SJCRH30 (cell line): ENCODE data around the gene SLC22A31. TPM values are rescaled to one million over a fixed set of nuclear protein-coding genes. Genes with fewer than 3 reads are reported as not detected.

Experiments used
- DNase-seq, 2 experiments: peaks; one replicate each; pipeline ENCODE4 v3.0.0-alpha.2; 2015 to 2020
- H3K27ac ChIP-seq: fragments of 250-450 bp; sonication (Bioruptor Pico); 2 replicates; pipeline ENCODE4 v1.5.1; 2020; ENCODE audit warnings: mild to moderate bottlenecking, moderate library complexity
- H3K27me3 ChIP-seq: fragments of 250-450 bp; sonication (Bioruptor Pico); 2 replicates; pipeline ENCODE4 v1.5.1; 2020; ENCODE audit warnings: mild to moderate bottlenecking, moderate library complexity
- H3K36me3 ChIP-seq: fragments of 250-450 bp; sonication (Bioruptor Pico); 2 replicates; pipeline ENCODE4 v1.5.1; 2020; ENCODE audit warnings: mild to moderate bottlenecking, moderate library complexity
- H3K4me1 ChIP-seq: fragments of 250-450 bp; sonication (Bioruptor Pico); 2 replicates; pipeline ENCODE4 v1.5.1; 2020; ENCODE audit warnings: mild to moderate bottlenecking, moderate library complexity
- H3K4me3 ChIP-seq: fragments of 250-450 bp; sonication (Bioruptor Pico); 2 replicates; pipeline ENCODE4 v1.5.1; 2020; ENCODE audit warnings: mild to moderate bottlenecking, moderate library complexity
- H3K9me3 ChIP-seq: fragments of 250-450 bp; sonication (Bioruptor Pico); replicated peaks from 2 replicates; pipeline ENCODE4 v1.5.1; 2020; ENCODE audit warnings: mild to moderate bottlenecking, moderate library complexity
- total RNA-seq: library from RNA; depleted of rRNA; stranded (reverse); fragments of >200 nt; shearing (Covaris generic); gene quantifications from 2 replicates; pipeline ENCODE4 v1.2.3, GENCODE V29; 2014

Gene SLC22A31
- total RNA-seq, 1 experiment from 2014 or later: not detected

DNA sequence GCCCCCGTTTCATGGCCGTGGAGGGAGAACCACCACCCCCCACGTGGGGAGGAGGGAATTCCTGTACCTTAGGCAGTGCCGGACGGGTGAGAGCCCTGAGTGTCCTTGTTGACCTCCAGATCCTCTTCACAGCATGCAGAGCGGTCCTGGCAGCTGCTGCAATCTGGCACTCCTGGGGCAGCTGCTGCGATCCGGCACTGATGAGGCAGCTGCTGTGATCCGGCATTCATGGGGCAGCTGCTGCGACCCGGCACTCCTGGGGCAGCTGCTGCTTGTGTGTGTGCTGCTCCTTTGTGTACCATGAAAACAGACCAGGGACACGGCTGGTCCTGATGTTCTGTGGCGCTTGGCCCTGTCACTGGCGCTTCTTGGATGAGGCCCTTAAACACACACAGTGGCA lies 29.9 kb upstream of the SLC22A31 start:
- peak; percentile 99 for DNase-seq
- Histone ChIP-seq H3K9me3 (peaks cover 27% of the 10 kb centered on the region), H3K27me3 (no peaks in the 10 kb centered on the region), H3K4me1 (peaks cover 14% of the 10 kb centered on the region), H3K36me3 (peaks cover 73% of the 10 kb centered on the region), H3K4me3 (no peak overlapping the region), H3K27ac (peak overlapping the region; percentile 90)

DNA sequence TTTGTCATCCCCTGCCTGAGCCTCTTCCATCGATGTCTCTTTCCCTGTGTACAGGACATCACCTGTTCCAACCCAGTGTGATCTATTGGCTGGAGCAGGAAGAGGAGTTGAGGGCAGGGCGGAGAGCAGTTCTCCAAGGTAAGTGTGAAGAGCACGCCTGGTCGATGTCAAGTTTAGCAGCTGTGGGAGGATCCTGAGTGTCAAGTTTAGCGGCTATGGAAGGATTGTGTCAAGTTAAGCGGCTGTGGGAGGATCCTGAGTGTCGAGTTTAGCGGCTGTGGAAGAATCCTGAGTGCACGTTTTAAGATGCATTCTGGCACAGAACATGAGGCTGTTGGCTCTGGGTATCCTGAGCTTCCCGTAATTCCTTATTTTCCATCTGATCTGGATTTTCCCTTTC lies 24.3 kb upstream of the SLC22A31 start:
- Histone ChIP-seq H3K36me3 (peaks cover 86% of the 10 kb centered on the region), H3K4me3 (no peak overlapping the region), H3K27ac (no peak overlapping the region), H3K9me3 (peaks cover 27% of the 10 kb centered on the region), H3K4me1 (no peaks in the 10 kb centered on the region), H3K27me3 (no peaks in the 10 kb centered on the region)
- no peak for DNase-seq

DNA sequence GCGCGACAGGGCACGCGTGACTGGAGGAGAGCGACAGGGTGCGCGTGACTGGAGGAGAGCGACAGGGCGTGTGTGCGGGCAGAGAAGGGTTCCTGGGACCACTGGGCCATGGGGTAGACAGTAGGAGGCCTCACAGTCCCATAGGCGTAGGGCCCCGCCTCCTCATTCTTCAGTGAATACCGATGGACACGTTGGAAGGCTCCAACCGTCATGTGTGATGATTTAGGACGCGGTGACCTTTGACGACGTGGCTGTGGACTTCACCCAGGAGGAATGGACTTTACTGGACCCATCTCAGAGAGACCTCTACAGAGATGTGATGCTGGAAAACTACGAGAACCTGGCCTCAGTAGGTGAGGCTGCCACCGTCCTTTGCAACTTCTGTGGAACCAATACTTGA lies 22.6 kb upstream of the SLC22A31 start:
- peaks cover 74% of the 10 kb centered on the region for H3K36me3 ChIP-seq
- peaks cover 14% of the 10 kb centered on the region for H3K9me3 ChIP-seq
- DNase-seq: no peak
- no peaks in the 10 kb centered on the region for H3K27me3 ChIP-seq
- no peak overlapping the region for H3K27ac ChIP-seq
- H3K4me1 ChIP-seq: no peaks in the 10 kb centered on the region
- no peak overlapping the region for H3K4me3 ChIP-seq

DNA sequence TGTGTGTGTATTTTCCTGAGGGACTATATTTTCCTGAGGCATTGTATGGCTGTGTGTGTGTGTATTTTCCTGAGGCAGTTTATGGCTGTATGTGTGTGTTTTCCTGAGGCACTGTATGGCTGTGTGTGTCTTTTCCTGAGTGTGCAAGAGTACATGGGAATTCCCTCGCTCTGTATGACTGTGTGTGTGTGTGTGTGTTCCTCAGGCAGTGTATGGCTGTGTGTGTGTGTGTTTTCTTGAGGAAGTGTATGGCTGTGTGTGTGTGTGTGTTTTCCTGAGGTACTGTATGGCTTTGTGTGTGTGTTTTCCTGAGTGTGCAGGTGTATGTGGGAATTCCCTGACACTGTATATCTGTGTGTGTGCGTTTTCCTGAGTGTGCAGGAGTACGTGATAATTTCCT lies 21.3 kb upstream of the SLC22A31 start:
- H3K9me3 ChIP-seq: peaks cover 1% of the 10 kb centered on the region
- no peak overlapping the region for H3K4me3 ChIP-seq
- peaks cover 61% of the 10 kb centered on the region for H3K36me3 ChIP-seq
- H3K4me1 ChIP-seq: peaks cover 2% of the 10 kb centered on the region; the same call in 1 of the 2 replicates
- no peak overlapping the region for H3K27ac ChIP-seq
- DNase-seq: no peak
- no peaks in the 10 kb centered on the region for H3K27me3 ChIP-seq

DNA sequence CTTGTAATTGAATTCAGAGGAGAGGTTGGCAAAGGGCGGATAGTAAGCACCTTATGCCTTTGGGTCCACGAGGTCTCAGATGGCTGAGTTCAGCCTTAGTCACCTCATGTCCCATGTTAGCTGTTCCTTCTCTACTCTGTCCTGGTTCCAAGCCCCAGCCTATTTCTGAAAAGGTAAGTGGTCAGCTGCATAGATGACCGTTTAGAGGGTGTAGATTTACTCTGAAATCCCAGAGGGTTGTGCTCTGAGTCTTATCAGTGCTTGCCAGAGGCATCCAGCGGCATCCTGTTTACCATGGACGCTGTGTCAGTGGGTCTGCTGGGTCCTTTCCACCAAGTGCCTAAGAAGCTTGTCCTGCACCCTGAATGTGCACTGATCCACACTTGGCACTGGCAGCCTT lies 19.0 kb upstream of the SLC22A31 start:
- no peak overlapping the region for H3K27ac ChIP-seq
- DNase-seq: no peak
- no peak overlapping the region for H3K4me3 ChIP-seq
- peaks cover 3% of the 10 kb centered on the region; the same call in 1 of the 2 replicates for H3K4me1 ChIP-seq
- H3K9me3 ChIP-seq: no peaks in the 10 kb centered on the region
- H3K36me3 ChIP-seq: peaks cover 41% of the 10 kb centered on the region
- H3K27me3 ChIP-seq: no peaks in the 10 kb centered on the region

DNA sequence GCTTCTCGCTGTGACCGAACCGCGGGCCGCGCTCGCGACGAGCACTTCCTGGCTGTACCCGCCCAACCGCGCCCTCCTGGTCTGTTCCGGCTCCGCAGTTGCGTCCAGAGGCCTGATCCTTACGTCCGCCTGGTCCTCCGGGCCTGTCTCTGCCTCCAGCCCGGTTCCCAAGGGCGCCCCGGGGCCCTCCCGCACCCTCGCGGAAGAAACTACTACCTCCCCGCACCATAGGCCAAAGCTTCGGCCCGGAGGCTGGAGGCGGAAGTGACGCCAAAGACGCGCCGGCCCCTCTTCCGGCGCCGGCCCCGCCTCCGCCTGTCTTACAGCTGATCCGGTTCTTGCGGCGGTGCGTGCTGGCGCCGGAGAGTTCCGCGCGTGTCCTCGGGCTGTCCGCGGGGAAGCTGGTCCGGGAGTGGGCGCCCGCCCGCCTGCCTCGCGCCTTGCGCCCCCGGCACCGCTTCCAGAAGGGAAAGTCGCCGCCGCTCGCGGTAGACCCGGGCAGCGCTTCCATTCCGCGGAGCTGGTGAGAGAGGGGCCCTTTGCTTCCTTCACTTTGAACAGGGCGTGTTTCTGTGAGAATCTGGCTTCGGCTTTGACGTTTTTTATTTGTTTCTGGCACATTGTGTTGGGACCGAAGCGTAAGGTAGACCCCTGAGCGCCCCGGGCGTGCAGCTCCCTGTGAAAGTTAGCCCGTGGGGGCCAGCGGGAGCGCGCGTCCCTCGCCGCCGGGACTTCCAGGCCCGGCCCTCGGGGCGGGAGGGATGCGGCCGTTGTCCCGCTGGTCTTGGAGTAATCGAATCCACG lies 17.3 kb upstream of the SLC22A31 start, which contains the start of gene ZNF778:
ZNF778 (plus strand) TSS at position 316 of the 804 bp plus-strand sequence. CDS start 3,425 bp downstream, outside the sequence.
- Histone ChIP-seq H3K27me3 (no peaks in the 10 kb centered on the region), H3K36me3 (peaks cover 27% of the 10 kb centered on the region), H3K9me3 (no peaks in the 10 kb centered on the region), H3K4me1 (peaks cover 3% of the 10 kb centered on the region; the same call in 1 of the 2 replicates), H3K27ac (peak within 1 kb of the TSS; percentile 75), H3K4me3 (peak within 1 kb of the TSS; percentile 98)
- DNase-seq: peak; percentile 83 to 89

DNA sequence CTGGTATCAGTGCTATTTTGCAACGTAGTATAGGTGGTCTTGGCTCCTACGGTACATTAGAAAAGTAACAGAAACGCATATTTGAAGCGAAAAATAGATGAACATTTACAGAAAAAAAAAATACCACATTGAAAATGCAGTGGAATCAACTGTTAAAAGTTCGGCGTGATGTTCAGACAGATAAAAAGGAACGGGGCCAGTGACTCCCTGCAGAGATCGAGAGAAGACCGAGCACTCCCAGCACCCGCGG lies 16.7 kb upstream of the SLC22A31 start:
- Histone ChIP-seq H3K4me1 (peaks cover 3% of the 10 kb centered on the region; the same call in 1 of the 2 replicates), H3K27ac (peak overlapping the region; percentile 75), H3K27me3 (no peaks in the 10 kb centered on the region), H3K9me3 (no peaks in the 10 kb centered on the region), H3K4me3 (peak overlapping the region; percentile 98), H3K36me3 (peaks cover 22% of the 10 kb centered on the region)
- no peak for DNase-seq

DNA sequence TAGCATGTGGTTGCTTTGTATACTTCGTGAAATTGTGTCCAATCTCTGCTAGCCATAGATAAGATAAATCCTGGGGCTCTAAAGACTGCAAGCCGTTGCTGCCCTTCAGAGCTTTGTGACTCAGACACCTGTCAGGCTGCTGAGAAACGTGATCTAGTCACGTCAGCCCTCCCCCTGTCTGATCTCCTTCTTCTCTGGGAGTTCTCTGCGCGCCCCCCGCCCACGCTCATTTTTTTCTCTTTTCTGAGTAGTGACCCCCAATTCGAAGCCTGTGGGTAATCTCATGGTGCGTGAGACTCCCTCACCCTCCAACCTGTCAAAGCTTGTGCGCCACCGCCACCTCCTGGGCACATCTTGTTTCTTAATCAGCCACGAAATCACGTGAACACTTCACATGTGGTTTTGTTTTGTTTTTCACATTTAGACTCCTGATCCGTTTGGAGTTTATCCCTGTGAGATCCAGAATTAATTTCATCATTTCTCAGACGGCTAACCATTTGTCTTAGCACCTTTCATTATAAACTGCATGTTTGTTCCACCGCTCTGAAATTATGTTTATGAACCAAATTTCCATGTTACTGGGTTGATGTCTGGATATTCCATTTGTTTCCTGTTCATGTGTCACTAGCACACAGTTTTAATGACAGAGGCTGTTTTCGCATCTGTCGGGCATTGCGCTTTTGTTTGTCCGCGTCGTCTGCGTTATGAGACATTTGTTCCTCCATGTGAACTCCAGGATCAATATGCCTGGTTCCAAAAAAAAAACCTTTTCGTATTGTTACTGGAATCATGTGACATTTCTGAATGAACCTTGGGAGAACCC lies 16.2 kb upstream of the SLC22A31 start:
- peak overlapping the region; percentile 98 for H3K4me3 ChIP-seq
- peak; percentile 81 to 90 for DNase-seq
- H3K27ac ChIP-seq: peak overlapping the region; percentile 75
- H3K36me3 ChIP-seq: peaks cover 17% of the 10 kb centered on the region
- H3K9me3 ChIP-seq: no peaks in the 10 kb centered on the region
- peaks cover 3% of the 10 kb centered on the region; the same call in 1 of the 2 replicates for H3K4me1 ChIP-seq
- H3K27me3 ChIP-seq: no peaks in the 10 kb centered on the region

DNA sequence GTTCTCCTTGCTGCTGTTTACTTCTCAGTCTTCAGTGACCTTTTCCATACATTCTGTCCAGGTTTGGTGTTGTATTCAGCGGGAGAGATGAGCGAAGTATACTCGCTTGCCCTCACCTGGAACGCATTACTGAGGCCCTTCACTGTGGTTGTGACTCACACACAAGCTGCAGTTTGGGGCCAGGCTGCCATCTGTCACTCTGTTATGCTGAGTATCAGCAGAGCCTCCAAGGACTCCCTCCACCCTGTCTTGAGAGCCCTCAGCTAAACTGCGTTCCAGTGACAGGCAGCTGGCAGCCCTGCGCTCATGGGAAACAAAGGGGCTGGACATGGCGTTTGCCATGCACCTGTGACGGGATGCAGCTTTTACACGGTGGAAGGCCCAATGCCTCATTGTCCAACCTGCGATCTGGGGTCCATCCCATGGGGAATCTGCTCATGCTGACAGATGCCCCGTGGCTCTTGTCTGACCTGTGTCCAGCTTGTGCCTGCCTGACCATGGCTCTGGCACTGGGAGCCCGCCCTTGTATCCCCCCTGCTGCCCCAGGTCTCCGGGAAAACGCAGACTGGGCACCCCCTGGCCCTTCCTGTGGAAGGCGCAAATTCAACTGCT lies 10.7 kb upstream of the SLC22A31 start:
- peak in 1 of 2 experiments; percentile 49 for DNase-seq
- H3K4me1 ChIP-seq: peaks cover 9% of the 10 kb centered on the region
- no peak overlapping the region for H3K4me3 ChIP-seq
- no peaks in the 10 kb centered on the region for H3K27me3 ChIP-seq
- H3K36me3 ChIP-seq: no peaks in the 10 kb centered on the region
- H3K27ac ChIP-seq: no peak overlapping the region
- H3K9me3 ChIP-seq: no peaks in the 10 kb centered on the region

DNA sequence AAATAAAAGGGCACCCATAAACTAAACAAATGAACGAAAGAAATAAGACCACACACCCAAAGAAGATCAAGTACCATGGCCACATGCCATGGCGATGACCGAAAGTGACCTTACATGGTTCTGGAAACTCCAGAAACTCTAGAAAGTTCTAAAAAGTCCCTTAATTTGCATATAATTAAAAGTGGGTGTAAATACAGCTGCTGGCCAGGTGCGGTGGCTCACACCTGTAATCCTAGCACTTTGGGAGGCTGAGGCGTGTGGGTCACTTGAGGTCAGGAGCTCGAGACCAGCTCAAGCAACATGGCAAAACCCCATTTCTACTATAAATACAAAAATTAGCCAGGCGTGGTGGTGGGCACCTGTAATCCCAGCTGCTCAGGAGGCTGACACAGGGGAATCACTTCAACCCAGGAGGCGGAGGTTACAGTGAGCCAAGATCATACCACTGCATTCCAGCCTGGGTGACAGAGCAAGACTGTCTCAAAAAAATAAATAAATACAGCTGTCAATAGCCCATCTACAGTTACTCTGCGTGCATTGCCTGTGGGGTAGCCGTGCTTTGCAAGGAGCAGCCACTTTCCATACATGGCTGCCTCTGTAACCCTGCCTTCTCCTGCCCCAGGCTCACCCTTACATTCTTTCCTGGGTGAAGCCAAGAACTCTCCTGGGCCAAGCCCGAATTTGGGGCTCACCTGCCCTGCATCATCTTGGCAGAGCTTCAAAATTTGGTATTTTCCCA lies 10.0 kb upstream of the SLC22A31 start:
- Histone ChIP-seq H3K9me3 (no peaks in the 10 kb centered on the region), H3K4me1 (peaks cover 9% of the 10 kb centered on the region), H3K4me3 (no peak overlapping the region), H3K27me3 (no peaks in the 10 kb centered on the region), H3K27ac (no peak overlapping the region), H3K36me3 (no peaks in the 10 kb centered on the region)
- peak in 1 of 2 experiments; percentile 49 for DNase-seq

DNA sequence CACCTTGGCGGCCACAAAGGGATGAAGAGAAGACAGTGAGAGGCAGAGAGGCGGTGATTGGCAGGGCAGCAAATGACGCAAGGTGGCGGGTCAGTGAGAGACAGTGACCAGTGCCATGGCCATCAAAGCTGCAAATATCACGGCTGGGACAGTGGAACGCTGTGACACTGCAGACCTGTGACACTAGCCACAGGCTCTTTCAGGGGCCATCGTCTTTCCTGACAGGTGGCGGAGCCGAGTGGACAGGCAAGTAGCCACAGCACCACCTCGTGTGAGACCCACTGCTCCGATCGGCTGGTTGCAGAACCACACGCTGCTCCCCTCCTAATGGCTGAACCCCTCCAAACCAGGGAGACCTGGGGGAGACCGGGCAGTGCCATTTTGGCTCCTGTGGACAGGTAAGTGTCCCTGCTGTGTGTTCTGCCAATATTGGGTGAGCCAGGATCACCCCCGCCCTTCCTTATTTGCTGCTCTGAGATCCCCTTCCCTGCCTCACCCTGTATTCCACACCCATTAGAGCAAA lies 9.2 kb upstream of the SLC22A31 start:
- H3K36me3 ChIP-seq: no peaks in the 10 kb centered on the region
- H3K4me3 ChIP-seq: no peak overlapping the region
- no peaks in the 10 kb centered on the region for H3K27me3 ChIP-seq
- DNase-seq: no peak
- H3K4me1 ChIP-seq: peaks cover 9% of the 10 kb centered on the region
- no peaks in the 10 kb centered on the region for H3K9me3 ChIP-seq
- H3K27ac ChIP-seq: no peak overlapping the region

DNA sequence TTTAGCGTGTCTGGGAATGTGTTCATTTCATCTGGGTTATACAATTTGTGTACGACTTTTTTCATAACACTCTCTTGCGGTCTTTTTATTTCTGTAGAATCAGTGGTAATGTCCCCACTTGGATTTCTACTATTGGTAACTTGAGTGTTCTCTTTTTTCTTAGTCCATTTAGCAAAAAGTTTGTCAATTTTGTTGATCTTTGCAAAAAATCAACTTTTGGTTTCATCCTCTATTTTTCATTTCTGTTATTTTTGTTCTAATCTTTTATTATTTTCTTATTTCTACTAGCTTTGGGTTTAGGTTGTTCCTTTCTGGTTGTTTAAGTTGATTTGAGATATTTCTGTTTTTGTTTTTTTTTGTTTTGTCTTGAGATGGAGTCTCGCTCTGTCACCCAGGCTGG lies 7.7 kb upstream of the SLC22A31 start:
- peaks cover 9% of the 10 kb centered on the region for H3K4me1 ChIP-seq
- no peak overlapping the region for H3K27ac ChIP-seq
- DNase-seq: no peak
- no peaks in the 10 kb centered on the region for H3K36me3 ChIP-seq
- H3K9me3 ChIP-seq: peaks cover 3% of the 10 kb centered on the region; the same call in 1 of the 2 replicates
- H3K27me3 ChIP-seq: no peaks in the 10 kb centered on the region
- H3K4me3 ChIP-seq: no peak overlapping the region

DNA sequence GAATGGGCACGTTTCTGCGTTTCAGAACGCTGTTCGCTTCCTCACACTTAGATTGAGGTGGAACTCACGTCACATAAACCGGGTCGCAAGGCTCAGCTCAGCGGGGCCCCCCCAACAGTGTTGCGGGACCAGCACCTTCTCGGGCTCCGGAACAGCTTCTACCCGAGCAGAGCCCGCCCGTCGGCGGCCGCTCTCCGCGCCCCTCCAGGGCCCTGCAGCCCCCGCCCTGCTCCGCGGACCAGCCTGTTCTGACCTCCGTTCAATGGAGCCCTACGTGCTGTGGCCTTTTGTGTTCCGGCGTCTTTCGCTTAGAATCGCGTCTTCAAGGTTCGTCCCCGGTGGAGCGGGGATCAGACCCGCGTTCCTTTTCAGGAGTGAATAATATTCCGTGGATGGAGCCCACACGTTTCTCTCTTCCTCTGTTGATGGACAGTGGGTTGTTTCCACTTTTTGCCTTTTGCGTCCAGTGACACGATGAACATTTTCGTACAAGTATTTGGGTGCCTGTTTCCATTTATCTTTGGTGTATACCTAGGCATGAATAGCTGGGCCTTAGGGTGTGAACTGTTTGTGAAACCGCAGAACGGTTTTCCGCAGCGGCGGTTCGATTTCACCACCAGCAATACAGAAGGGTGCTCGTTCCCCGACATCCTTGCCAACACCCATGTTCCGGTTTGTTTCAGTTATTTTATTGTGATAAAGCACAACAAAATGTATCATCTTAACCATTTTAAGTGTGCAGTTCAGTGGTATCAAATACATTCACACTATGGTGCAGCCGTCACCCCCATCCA lies 2.3 kb upstream of the SLC22A31 start:
- H3K27ac ChIP-seq: no peak overlapping the region
- H3K27me3 ChIP-seq: no peaks in the 10 kb centered on the region
- DNase-seq: no peak
- no peaks in the 10 kb centered on the region for H3K36me3 ChIP-seq
- H3K4me3 ChIP-seq: no peak overlapping the region
- H3K9me3 ChIP-seq: peaks cover 3% of the 10 kb centered on the region; the same call in 1 of the 2 replicates
- peaks cover 25% of the 10 kb centered on the region for H3K4me1 ChIP-seq
